ENCODE data around the gene M1AP.

Gene M1AP, protein sequence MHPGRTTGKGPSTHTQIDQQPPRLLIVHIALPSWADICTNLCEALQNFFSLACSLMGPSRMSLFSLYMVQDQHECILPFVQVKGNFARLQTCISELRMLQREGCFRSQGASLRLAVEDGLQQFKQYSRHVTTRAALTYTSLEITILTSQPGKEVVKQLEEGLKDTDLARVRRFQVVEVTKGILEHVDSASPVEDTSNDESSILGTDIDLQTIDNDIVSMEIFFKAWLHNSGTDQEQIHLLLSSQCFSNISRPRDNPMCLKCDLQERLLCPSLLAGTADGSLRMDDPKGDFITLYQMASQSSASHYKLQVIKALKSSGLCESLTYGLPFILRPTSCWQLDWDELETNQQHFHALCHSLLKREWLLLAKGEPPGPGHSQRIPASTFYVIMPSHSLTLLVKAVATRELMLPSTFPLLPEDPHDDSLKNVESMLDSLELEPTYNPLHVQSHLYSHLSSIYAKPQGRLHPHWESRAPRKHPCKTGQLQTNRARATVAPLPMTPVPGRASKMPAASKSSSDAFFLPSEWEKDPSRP

DNA sequence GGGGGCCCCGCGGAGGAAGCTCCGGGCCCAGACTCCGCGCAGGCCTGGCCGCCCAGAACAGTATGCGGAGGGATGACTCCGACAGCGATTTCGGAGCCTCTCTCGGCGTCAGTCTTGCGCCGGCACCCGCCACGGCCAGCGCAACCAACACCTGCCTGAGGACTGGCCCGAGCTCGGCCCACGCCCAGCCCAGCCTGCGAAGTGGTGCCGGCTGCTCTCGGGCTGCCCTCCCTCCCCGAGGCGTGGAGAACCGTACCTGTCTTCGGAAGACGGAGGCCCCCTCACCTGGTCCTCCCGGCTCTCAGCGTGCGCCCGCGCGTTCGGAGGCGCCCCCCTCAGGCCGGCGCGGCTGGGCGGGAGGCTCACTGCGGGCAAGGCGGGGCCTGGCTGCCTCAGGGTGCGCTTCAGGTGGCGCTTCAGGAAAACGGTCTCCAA is at the start of gene M1AP:
M1AP (minus strand) TSS at position 322 of the 435 bp plus-strand sequence. CDS start 8,055 bp downstream, outside the sequence.
- H3K4me3 Mint-ChIP-seq: no peak within 1 kb of the TSS
- no peaks in the 10 kb centered on the region for H3K36me3 Mint-ChIP-seq (ENCODE audit: low read depth)
- H3K27ac Mint-ChIP-seq: no peak within 1 kb of the TSS
- no peaks in the 10 kb centered on the region for H3K4me1 Mint-ChIP-seq (ENCODE audit: low read depth)
- H3K27me3 Mint-ChIP-seq: peaks cover 35% of the 10 kb centered on the region
- H3K9me3 Mint-ChIP-seq: no peaks in the 10 kb centered on the region

DNA sequence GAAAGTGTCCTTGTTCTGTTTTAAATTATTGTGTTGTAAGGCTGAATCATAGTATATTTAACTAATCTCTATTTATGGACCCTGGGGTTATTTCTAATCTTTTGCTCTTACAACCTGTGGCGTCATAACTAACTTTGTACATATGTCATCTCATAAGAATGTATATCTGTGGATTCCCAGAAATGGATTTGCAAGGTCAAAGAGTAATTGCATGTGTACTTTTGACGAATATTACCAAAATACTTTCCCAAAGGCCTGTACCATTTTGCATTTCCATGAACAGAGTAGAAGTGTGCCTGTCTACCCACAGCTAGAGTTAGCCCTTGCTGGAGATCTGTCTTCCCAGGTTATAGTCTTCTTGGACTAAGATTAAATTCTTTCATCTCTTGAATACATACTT is 48.7 kb upstream of the M1AP start:
- no peak overlapping the region for H3K27ac Mint-ChIP-seq
- no peaks in the 10 kb centered on the region for H3K36me3 Mint-ChIP-seq (ENCODE audit: low read depth)
- H3K27me3 Mint-ChIP-seq: peaks cover 3% of the 10 kb centered on the region
- no peaks in the 10 kb centered on the region for H3K9me3 Mint-ChIP-seq
- no peaks in the 10 kb centered on the region for H3K4me1 Mint-ChIP-seq (ENCODE audit: low read depth)
- H3K4me3 Mint-ChIP-seq: no peak overlapping the region

DNA sequence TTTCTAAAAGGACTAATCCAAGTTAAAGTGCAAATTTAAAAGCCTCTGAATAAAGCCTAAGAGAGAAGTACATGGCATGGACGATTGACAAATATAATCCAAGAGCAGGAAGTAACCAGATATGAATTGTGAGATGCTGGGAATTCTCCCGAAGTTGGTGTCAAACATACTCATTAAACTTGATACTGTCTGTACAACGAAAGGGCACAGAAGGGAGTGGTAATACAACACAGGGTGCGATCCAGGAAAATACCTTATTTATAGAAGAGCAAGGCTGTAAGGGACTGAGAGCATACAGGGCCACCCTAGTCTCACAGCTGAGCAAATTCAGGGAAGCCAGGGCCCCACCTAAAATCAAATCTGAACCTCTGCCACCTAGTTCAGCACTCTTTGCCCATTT is 47.5 kb upstream of the M1AP start:
- H3K27me3 Mint-ChIP-seq: peaks cover 5% of the 10 kb centered on the region
- H3K9me3 Mint-ChIP-seq: no peaks in the 10 kb centered on the region
- no peaks in the 10 kb centered on the region for H3K4me1 Mint-ChIP-seq (ENCODE audit: low read depth)
- no peak overlapping the region for H3K4me3 Mint-ChIP-seq
- no peaks in the 10 kb centered on the region for H3K36me3 Mint-ChIP-seq (ENCODE audit: low read depth)
- H3K27ac Mint-ChIP-seq: no peak overlapping the region

DNA sequence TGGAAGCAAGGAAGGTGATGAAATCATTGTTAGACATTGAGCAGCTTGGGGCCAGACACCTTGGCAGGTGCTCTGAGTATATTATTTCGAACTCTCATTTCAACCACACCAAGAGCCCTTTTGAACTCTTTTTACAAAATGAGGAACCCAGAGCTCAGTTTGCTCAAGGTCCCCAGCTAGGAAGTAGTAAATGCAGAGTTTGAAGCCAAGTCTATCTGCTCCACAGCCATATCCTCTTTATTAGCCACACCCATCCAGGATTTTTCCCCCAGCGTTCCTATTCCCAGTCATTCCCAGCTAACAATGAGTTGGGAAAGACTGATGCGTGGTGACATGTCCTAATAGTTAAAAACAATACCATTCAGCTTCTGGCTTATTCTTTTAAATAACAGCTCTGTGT is 46.2 kb upstream of the M1AP start:
- peaks cover 5% of the 10 kb centered on the region for H3K27me3 Mint-ChIP-seq
- no peaks in the 10 kb centered on the region for H3K4me1 Mint-ChIP-seq (ENCODE audit: low read depth)
- H3K9me3 Mint-ChIP-seq: no peaks in the 10 kb centered on the region
- H3K27ac Mint-ChIP-seq: no peak overlapping the region
- no peak overlapping the region for H3K4me3 Mint-ChIP-seq
- no peaks in the 10 kb centered on the region for H3K36me3 Mint-ChIP-seq (ENCODE audit: low read depth)

DNA sequence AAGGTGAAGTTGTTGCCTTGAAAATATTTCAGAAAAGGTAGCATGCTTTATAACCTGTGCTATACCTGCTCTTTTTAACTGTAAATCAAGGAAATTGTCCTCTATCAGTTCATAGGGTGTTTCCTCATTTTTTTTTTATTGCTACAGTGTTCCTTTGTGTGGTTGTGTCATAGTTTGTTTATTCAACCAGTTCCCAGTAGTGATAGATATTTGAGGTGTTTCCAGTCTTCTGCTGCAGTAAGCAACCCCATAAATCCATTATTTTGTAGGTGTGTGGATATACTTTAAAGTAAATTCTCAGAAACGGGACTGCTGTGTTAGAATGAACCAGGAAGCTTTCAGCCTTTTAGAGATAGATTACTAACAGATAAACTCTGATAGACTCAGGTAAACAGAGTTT is 45.5 kb upstream of the M1AP start:
- Mint-ChIP-seq H3K36me3 (ENCODE audit: low read depth) (no peaks in the 10 kb centered on the region), H3K4me3 (no peak overlapping the region), H3K9me3 (no peaks in the 10 kb centered on the region), H3K27me3 (peaks cover 5% of the 10 kb centered on the region), H3K27ac (no peak overlapping the region), H3K4me1 (ENCODE audit: low read depth) (no peaks in the 10 kb centered on the region)

DNA sequence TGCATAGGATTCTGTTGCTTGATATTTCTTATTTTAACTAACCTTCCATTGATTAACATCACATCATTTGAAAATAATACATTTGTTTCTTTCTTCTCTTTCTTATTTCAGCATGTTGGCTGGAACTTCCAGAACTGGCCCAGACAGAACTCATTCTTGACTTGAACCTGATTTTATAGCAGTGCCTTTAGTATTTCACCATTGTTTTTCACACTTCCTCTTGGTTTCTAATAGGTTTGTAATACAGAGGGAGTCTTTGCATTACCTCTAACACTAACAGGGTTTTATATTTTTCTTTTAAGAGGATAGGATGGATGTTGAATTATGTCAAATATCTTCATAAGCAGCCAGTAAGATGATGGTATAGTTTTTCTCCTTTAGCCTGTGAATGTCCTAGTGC is 45.1 kb upstream of the M1AP start:
- Mint-ChIP-seq H3K4me3 (no peak overlapping the region), H3K9me3 (no peaks in the 10 kb centered on the region), H3K27ac (no peak overlapping the region), H3K27me3 (peaks cover 5% of the 10 kb centered on the region), H3K4me1 (ENCODE audit: low read depth) (no peaks in the 10 kb centered on the region), H3K36me3 (ENCODE audit: low read depth) (no peaks in the 10 kb centered on the region)

DNA sequence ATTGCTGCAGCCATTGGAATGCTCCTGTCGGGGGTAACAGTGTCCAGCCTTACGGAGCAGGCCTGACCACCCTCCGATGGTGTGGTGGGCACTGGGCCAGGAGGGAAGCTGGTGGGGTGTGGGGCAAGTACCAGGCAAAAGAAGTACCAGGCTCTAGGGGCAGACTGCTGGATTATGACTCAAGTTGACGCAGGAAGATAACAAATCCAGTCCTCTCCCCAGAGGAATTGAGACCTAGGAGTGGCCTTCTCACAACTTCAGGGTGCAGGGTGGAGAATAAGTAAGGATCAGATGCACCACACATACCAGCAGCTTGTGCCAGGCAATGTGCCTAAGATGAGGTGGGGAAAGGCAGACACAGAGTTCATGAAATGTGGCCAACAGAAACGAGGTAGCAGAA is 43.8 kb upstream of the M1AP start:
- Mint-ChIP-seq H3K9me3 (no peaks in the 10 kb centered on the region), H3K27ac (no peak overlapping the region)

DNA sequence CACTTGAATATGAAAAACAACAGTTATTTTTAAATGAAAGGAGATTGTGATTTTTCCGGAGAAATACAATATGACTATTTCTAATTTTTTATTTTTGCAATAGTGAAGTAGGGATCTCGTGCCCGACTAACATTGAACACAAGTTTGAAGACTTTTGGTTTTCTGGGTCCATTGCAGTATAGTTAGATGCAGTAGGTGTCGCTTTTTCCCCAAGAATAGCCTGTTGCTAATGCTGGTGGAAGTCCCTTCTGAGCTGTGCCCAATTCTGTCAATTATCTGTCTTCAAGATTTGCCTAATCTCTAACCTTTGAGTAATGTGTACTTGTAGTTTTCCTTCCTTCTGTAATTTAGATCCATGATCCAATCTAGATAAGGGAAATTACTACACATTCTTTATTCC is 42.4 kb upstream of the M1AP start:
- no peaks in the 10 kb centered on the region for H3K36me3 Mint-ChIP-seq (ENCODE audit: low read depth)
- no peak overlapping the region for H3K27ac Mint-ChIP-seq
- H3K4me3 Mint-ChIP-seq: no peak overlapping the region
- H3K4me1 Mint-ChIP-seq (ENCODE audit: low read depth): no peaks in the 10 kb centered on the region
- H3K27me3 Mint-ChIP-seq: peaks cover 5% of the 10 kb centered on the region
- H3K9me3 Mint-ChIP-seq: no peaks in the 10 kb centered on the region

More for the DNA sequence above, 43.8 kb upstream of the M1AP start:
- Mint-ChIP-seq H3K27me3 (peaks cover 5% of the 10 kb centered on the region), H3K36me3 (ENCODE audit: low read depth) (no peaks in the 10 kb centered on the region), H3K4me3 (no peak overlapping the region), H3K4me1 (ENCODE audit: low read depth) (no peaks in the 10 kb centered on the region)

DNA sequence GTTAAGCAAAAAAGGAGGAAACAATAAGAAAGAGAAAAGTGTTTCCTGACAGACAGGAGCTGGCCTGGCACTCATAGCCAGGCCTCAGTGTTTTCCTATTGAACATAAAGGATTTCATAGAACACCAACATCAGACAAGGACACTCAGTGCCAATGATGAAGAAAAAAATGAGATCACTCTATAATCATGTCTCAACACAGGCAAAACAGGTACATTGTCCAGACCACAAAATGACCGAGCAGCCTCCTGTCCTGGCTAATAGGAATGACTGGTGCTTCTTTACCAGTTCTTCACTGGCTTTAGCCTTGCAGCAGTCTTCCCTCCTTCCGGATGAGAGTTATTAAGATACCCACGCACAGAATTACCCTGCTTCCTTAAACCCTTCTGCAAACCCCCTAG is 41.5 kb upstream of the M1AP start:
- no peaks in the 10 kb centered on the region for H3K4me1 Mint-ChIP-seq (ENCODE audit: low read depth)
- no peaks in the 10 kb centered on the region for H3K9me3 Mint-ChIP-seq
- no peak overlapping the region for H3K27ac Mint-ChIP-seq
- H3K27me3 Mint-ChIP-seq: peaks cover 5% of the 10 kb centered on the region
- no peak overlapping the region for H3K4me3 Mint-ChIP-seq
- no peaks in the 10 kb centered on the region for H3K36me3 Mint-ChIP-seq (ENCODE audit: low read depth)

DNA sequence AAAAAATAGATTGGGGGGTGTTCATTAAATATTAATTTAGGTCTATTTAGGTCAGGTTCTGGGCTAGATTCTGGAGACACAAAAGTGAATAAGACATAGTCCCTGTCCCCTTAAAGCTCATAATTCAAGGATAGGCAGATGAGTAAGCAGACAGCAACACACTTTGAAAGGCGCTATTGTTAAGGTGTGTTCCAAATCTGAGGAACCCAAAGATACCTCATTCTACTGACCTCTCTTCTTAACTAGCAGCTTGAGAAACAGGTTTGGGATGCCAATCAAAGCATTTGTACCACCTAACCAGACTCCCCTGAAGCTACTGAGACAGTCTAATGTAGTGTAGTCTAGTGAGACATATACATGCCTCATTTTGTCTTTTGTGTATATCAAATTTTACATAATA is 40.8 kb upstream of the M1AP start:
- H3K4me3 Mint-ChIP-seq: no peak overlapping the region
- no peaks in the 10 kb centered on the region for H3K9me3 Mint-ChIP-seq
- no peaks in the 10 kb centered on the region for H3K4me1 Mint-ChIP-seq (ENCODE audit: low read depth)
- H3K27ac Mint-ChIP-seq: no peak overlapping the region
- H3K36me3 Mint-ChIP-seq (ENCODE audit: low read depth): no peaks in the 10 kb centered on the region
- H3K27me3 Mint-ChIP-seq: peaks cover 5% of the 10 kb centered on the region

DNA sequence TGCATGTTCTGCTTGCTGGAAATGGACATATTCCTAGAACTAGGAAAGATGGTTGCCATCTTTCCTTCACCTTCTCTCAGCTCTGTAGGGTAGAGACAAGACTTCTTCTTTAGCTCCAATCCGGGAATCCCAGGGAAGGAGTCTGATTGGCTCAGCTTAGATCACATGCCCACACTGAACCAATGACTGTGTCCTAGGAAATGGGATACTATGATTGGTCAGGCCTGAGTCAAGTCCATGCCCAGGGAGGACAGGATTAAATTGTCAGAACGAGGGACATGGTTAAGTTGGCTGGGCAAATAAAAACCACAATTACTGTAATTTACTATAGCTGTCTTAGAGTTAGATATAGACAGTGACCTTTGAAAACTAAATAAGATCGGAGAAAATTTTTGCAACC is 37.3 kb upstream of the M1AP start:
- Mint-ChIP-seq H3K36me3 (ENCODE audit: low read depth) (no peaks in the 10 kb centered on the region), H3K27ac (no peak overlapping the region), H3K27me3 (no peaks in the 10 kb centered on the region), H3K9me3 (no peaks in the 10 kb centered on the region), H3K4me1 (ENCODE audit: low read depth) (no peaks in the 10 kb centered on the region), H3K4me3 (no peak overlapping the region)

DNA sequence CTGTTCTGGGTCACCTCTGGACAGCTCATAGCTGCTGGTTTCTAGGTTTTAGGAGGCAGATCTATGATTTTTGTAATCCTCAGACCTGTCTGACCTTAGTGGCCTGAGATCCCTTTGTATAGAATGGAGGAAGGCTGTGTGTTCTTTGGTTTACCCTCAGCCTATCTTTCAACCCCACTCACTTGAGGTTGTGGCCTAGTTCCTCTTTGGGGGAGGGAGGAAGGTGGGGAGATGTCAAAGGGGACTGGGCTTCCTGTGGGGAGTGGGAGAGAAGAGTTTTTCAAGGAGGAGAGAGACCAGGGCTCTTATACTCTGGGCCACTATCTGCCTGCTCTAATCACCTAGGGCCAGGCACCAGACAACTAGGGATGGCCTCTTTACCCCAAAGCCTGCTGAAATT is 34.4 kb upstream of the M1AP start:
- no peak overlapping the region for H3K27ac Mint-ChIP-seq
- no peak overlapping the region for H3K4me3 Mint-ChIP-seq
- no peaks in the 10 kb centered on the region for H3K9me3 Mint-ChIP-seq
- no peaks in the 10 kb centered on the region for H3K27me3 Mint-ChIP-seq
- no peaks in the 10 kb centered on the region for H3K4me1 Mint-ChIP-seq (ENCODE audit: low read depth)
- H3K36me3 Mint-ChIP-seq (ENCODE audit: low read depth): peaks cover 5% of the 10 kb centered on the region

DNA sequence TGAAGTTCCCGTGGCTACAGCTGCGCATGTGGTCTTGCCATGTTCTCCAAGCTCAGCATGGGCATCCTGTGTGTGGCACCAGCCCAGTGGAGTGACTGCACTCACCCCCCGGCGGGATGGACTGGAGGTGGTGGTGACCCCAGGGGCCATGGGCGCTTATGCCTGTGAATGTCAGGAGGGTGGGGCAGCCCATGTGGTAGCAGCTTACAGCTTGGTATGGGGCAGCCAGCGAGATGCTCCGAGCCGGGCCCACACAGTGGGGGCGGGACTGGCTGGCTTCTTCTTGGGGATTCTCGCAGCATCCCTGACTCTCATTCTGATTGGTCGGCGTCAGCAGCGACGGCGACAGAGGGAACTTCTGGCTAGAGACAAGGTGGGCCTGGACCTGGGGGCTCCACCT is 31.5 kb upstream of the M1AP start:
- Mint-ChIP-seq H3K36me3 (ENCODE audit: low read depth) (peaks cover 19% of the 10 kb centered on the region), H3K4me3 (no peak overlapping the region), H3K9me3 (no peaks in the 10 kb centered on the region), H3K27me3 (no peaks in the 10 kb centered on the region), H3K4me1 (ENCODE audit: low read depth) (no peaks in the 10 kb centered on the region), H3K27ac (no peak overlapping the region)

DNA sequence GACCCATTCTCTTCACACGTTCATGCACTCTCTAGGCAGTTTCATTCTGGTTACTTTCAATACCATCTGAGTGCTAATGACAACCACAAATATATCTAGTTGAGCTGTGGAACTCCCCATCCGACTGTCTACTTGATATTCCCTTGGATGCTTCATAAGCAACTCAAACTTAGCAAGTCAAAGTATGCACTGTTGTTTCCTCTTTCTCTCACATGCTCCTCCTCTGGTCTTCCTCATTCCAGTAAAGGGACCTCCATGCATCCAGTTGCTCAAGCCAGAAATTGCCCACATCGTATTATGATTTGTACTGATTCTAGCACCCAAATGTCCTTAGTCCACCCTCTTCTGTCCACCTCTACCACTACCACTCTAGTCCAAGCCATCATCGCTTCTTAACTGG is 28.2 kb upstream of the M1AP start:
- Mint-ChIP-seq H3K27ac (no peak overlapping the region), H3K9me3 (no peaks in the 10 kb centered on the region), H3K36me3 (ENCODE audit: low read depth) (peaks cover 23% of the 10 kb centered on the region), H3K4me1 (ENCODE audit: low read depth) (no peaks in the 10 kb centered on the region), H3K27me3 (no peaks in the 10 kb centered on the region), H3K4me3 (no peak overlapping the region)

DNA sequence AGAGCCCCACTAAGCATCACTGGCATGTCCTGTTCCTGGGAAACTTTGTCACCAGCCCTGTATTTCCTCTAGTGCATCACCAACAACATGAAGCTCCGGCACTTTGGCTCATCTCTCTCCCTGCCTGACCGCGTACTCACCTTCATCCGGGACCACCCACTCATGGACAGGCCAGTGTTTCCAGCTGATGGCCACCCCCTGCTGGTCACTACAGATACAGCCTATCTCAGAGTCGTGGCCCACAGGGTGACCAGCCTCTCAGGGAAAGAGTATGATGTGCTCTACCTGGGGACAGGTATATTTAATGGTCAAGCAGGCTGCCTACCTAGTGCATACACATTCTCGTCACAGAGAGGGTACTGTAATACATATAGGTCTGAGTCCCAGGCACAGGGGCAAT is 27.0 kb upstream of the M1AP start:
- H3K4me1 Mint-ChIP-seq (ENCODE audit: low read depth): no peaks in the 10 kb centered on the region
- H3K9me3 Mint-ChIP-seq: no peaks in the 10 kb centered on the region
- no peak overlapping the region for H3K27ac Mint-ChIP-seq

More for the DNA sequence above, 27.0 kb upstream of the M1AP start:
- Mint-ChIP-seq H3K4me3 (no peak overlapping the region), H3K27me3 (no peaks in the 10 kb centered on the region), H3K36me3 (ENCODE audit: low read depth) (peaks cover 23% of the 10 kb centered on the region)

All from stimulated activated naive CD8-positive, alpha-beta T cell treated with anti-CD3 and anti-CD28 coated beads, Interleukin-15, Interleukin-2, amounts not matched to agents 100 ng/mL and 50 ng/mL, for 24 hours (primary cell).